ENCODE measurements around the gene TEX54. TPM values are rescaled to one million over a fixed set of nuclear protein-coding genes. Genes with fewer than 3 reads are reported as not detected.

The TEX54 gene
- total RNA-seq, 4 donors from 2014 or later = not detected

- DNase-seq (ENCODE audit: low spot score) (no peak), ATAC-seq (ENCODE audit: low FRiP score) (no peak)
- TF ChIP-seq CTCF (IDR thresholded peaks at IDR 0.05) = no peak
Measured at GRCh38 chr11:62789576-62789975, 43.1 kb downstream of the TEX54 start.

GRCh38 chr11:62788991-62789390 lies 43.6 kb downstream of the TEX54 start:
- TF ChIP-seq CTCF (IDR thresholded peaks at IDR 0.05) = no peak
- ATAC-seq (ENCODE audit: low FRiP score) = no peak
- no peak for DNase-seq (ENCODE audit: low spot score)

- peak; percentile 91 for ATAC-seq (ENCODE audit: low FRiP score)
- peak in 1 of 3 donors; percentile 56 for TF ChIP-seq CTCF (IDR thresholded peaks at IDR 0.05)
- DNase-seq (ENCODE audit: low spot score) = peak; percentile 99
Measured at GRCh38 chr11:62787005-62787759, 45.5 kb downstream of the TEX54 start, which contains the start of gene TMEM179B. TSS of gene TMEM179B (plus strand) at chr11:62787402. CDS start at chr11:62787432, 30 bp downstream.

GRCh38 chr11:62786318-62787004 lies 46.2 kb downstream of the TEX54 start:
- TF ChIP-seq CTCF (IDR thresholded peaks at IDR 0.05) = peak in 1 of 3 donors; percentile 92

GRCh38 chr11:62782753-62783152 lies 49.9 kb downstream of the TEX54 start:
- no peak for ATAC-seq (ENCODE audit: low FRiP score)
- DNase-seq (ENCODE audit: low spot score) = no peak
- TF ChIP-seq CTCF (IDR thresholded peaks at IDR 0.05) = no peak

More at GRCh38 chr11:62786318-62787004, 46.2 kb downstream of the TEX54 start:
- peak; percentile 81 for ATAC-seq (ENCODE audit: low FRiP score)
- peak; percentile 58 for DNase-seq (ENCODE audit: low spot score)

Small RNAs within 50 kb of the gene (small RNA-seq; reads per million reads assigned to genes)
- gene MIR6514 = not detected
- gene RF00099 = not detected
- not detected for gene RNU6-118P
- not detected for gene SNORD22
- not detected for gene SNORD26
- not detected for gene SNORD27
- gene SNORD28 = not detected
- gene SNORD30 = 1,887 reads per million, percentile 99 among the genes with 10 or more reads in this experiment

Other genes starting within 250 kb of the TEX54 start
- gene TUT1, start 241.3 kb downstream of the TEX54 start, total RNA-seq = 10 to 100 TPM in 3 of 4 donors, 1 to 10 TPM in 1; 7.9 to 11.0 (median 10.5) TPM
- gene MTA2, start 231.0 kb downstream of the TEX54 start, total RNA-seq = 100 to 1,000 TPM in 2 of 4 donors, 10 to 100 TPM in 2; 77.1 to 172 (median 89.6) TPM
- 10 to 100 TPM; 40.7 to 68.6 (median 52.0) TPM for gene EML3, start 220.1 kb downstream of the TEX54 start, total RNA-seq
- 10 to 100 TPM in 3 of 4 donors, 1 to 10 TPM in 1; 7.9 to 12.7 (median 11.4) TPM for gene ROM1, start 219.6 kb downstream of the TEX54 start, total RNA-seq
- gene B3GAT3, start 210.9 kb downstream of the TEX54 start, total RNA-seq = 10 to 100 TPM; 18.8 to 40.7 (median 23.2) TPM
- 100 to 1,000 TPM; 108 to 166 (median 128) TPM for gene GANAB, start 186.2 kb downstream of the TEX54 start, total RNA-seq
- gene INTS5, start 179.5 kb downstream of the TEX54 start, total RNA-seq = 10 to 100 TPM; 11.9 to 27.7 (median 17.2) TPM
- 10 to 100 TPM; 18.3 to 42.9 (median 33.3) TPM for gene C11orf98, start 167.6 kb downstream of the TEX54 start, total RNA-seq
- 10 to 100 TPM in 1 of 4 donors, 1 to 10 TPM in 3; 2.8 to 18.4 (median 7.0) TPM for gene CSKMT, start 167.5 kb downstream of the TEX54 start, total RNA-seq
- gene UQCC3, start 161.2 kb downstream of the TEX54 start, total RNA-seq = 1 to 10 TPM; 7.3 to 9.9 (median 8.2) TPM
- gene LBHD1, start 160.6 kb downstream of the TEX54 start, total RNA-seq = 1 to 10 TPM; 3.0 to 6.8 (median 5.7) TPM
- 100 to 1,000 TPM; 135 to 196 (median 167) TPM for gene UBXN1, start 153.8 kb downstream of the TEX54 start, total RNA-seq
- gene LRRN4CL, start 143.3 kb downstream of the TEX54 start, total RNA-seq = 10 to 100 TPM; 30.9 to 49.3 (median 44.5) TPM
- gene BSCL2, start 125.4 kb downstream of the TEX54 start, total RNA-seq = 10 to 100 TPM; 37.1 to 51.2 (median 48.2) TPM
- gene GNG3, start 125.2 kb downstream of the TEX54 start, total RNA-seq = not detected
- 10 to 100 TPM; 10.7 to 42.6 (median 25.2) TPM for gene HNRNPUL2, start 105.4 kb downstream of the TEX54 start, total RNA-seq
- gene TTC9C, start 104.4 kb downstream of the TEX54 start, total RNA-seq = 10 to 100 TPM; 13.8 to 24.4 (median 19.0) TPM
- 1 to 10 TPM; 5.3 to 7.3 (median 5.8) TPM for gene ZBTB3, start 78.7 kb downstream of the TEX54 start, total RNA-seq
- 10 to 100 TPM; 37.9 to 57.9 (median 50.5) TPM for gene POLR2G, start 71.3 kb downstream of the TEX54 start, total RNA-seq
- gene TAF6L, start 61.4 kb downstream of the TEX54 start, total RNA-seq = 10 to 100 TPM; 11.7 to 20.3 (median 14.9) TPM
- gene TMEM179B, start 45.4 kb downstream of the TEX54 start, total RNA-seq = 10 to 100 TPM; 36.4 to 69.7 (median 57.1) TPM
- 10 to 100 TPM; 20.8 to 45.1 (median 30.3) TPM for gene TMEM223, start 40.8 kb downstream of the TEX54 start, total RNA-seq
- 100 to 1,000 TPM in 1 of 4 donors, 10 to 100 TPM in 3; 51.9 to 101 (median 78.3) TPM for gene NXF1, start 27.4 kb downstream of the TEX54 start, total RNA-seq
- gene STX5, start 790 bp downstream of the TEX54 start, total RNA-seq = 10 to 100 TPM; 32.2 to 43.1 (median 37.4) TPM
- 100 to 1,000 TPM in 1 of 4 donors, 10 to 100 TPM in 3; 32.3 to 138 (median 40.8) TPM for gene WDR74, start 6.7 kb upstream of the TEX54 start, total RNA-seq
- gene SLC3A2, start 48.1 kb upstream of the TEX54 start, total RNA-seq = 100 to 1,000 TPM; 110 to 239 (median 191) TPM
- gene CHRM1, start 88.5 kb upstream of the TEX54 start, total RNA-seq = not detected
- not detected for gene SLC22A6, start 152.1 kb upstream of the TEX54 start, total RNA-seq
- gene SLC22A8, start 183.0 kb upstream of the TEX54 start, total RNA-seq = not detected

All from omental fat pad (tissue), 4 donors.